ENCODE results near the gene CGNL1.

The CGNL1 gene

DNA sequence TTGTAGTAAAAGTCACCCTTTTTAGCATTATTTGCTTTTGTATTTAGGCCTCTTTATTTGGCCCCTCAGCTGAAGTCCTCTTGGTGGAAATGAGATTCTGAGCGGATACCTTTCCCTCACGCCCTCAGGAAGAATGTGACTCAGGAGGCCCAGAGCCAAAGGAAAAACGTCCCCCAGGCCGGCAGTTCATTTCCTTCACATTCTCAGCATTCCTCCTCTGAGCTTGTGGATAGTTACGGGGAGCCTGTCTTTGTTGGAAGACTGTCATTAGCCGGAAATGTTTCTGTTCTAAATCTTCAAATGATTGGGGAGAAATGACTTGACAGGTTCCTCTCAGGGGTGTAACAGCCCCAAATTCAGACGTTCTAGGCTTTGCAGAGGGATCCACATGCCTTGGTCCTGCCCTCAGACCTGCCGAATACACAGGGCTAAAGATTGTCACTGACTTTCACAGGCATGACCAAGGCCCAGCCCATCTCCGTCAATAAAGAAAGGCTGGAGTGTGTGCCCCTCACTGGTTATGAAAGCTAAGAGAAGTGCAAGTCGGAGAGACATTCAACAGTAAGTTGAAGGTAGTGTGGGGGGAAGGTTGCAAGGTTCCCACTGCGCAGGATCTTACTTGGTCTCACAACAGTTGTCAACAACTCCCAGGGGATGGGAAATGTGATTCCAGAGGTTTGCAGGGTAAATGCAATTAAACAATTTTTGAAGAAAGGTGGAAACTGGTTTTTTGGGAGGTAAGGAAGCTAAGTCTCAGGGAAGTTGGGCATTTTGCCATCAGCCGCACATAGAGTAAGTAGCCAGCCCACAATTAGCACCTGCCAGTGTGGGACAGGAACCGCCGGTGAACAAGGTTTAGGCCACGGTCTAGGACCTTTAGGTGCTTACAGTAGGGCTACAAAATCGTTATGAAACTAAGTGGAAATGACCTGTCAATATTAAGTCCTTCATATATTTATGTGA lies 175.7 kb downstream of the CGNL1 start:
- no peak for DNase-seq

DNA sequence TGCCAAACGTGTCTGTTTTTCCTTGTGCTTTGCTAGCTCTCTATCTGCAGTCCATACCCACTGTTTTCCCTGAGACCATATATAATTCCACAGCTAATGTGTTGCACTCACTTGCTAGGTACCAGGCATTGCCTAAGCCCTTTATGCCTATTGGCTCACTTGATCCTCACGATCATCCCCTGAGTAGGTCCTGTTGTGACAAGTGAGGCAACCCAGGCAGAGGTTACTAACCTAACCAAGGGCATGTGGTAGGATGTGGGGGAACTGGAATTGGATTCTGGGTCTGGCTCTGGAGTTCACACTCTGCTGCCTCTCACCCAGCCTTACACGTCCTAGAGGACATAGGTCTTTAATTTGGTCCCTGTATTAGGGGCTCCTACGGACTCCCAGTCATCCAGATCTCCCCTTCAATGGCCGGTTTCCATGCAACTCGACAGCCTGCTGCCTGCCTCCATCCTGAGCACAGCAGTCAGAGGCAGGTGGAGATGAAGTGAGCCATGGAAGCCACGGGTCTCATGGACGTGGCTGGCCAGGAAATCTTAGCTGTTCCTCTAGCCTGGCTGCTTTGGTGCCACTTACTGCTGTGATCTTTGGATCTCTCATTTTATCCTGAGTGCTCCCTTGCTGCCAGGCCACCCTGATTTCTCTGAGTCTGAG lies 176.5 kb downstream of the CGNL1 start:
- no peak for DNase-seq

DNA sequence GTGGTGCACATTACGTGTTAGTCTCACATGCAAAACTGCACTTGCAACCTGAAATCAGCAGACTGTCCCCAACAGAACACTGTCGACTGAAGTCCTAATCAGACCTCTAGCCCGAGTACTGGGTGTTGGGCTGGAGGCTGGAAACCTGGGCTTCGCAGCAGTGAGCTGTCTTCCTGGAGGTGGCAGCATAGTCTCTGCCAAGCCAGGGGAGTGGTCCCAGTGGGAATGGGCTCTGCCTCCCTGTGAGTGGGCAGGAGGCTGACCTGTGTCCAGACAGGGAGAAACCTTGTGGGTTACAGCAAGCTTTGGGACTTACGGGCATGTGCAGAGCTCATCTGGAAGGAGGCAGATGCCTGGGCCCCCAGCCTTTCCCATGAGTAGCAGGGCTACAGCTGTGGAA lies 177.2 kb downstream of the CGNL1 start:
- DNase-seq, result no peak

GRCh38 chr15:57554063-57554811 lies 177.9 kb downstream of the CGNL1 start:
- no peak for DNase-seq

DNA sequence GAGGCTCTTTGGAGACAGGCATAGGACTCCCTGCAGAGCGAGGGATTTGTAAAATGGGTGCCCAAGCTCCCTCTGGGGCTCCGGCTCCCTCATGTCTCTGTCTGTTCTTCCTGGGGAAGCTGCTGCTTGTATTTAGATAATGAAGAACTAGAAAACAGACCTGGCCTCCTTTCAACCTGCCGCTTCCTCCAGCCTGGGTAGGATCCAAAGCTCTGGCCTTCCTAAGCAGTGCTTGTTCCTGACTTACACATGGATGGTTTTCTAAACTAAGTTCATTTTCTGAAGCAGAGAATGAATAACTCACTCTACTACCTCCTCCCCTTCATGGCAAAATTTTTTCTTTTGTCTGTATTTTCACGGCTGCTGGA lies 178.5 kb downstream of the CGNL1 start:
- no peak for DNase-seq

GRCh38 chr15:57555270-57555669 lies 179.0 kb downstream of the CGNL1 start:
- DNase-seq, result no peak

GRCh38 chr15:57556040-57556439 lies 179.7 kb downstream of the CGNL1 start:
- DNase-seq, result no peak

- DNase-seq, result no peak
Observed at GRCh38 chr15:57557267-57557666, 181.0 kb downstream of the CGNL1 start.

- no peak for DNase-seq
Observed at GRCh38 chr15:57557810-57558209, 181.5 kb downstream of the CGNL1 start.

DNA sequence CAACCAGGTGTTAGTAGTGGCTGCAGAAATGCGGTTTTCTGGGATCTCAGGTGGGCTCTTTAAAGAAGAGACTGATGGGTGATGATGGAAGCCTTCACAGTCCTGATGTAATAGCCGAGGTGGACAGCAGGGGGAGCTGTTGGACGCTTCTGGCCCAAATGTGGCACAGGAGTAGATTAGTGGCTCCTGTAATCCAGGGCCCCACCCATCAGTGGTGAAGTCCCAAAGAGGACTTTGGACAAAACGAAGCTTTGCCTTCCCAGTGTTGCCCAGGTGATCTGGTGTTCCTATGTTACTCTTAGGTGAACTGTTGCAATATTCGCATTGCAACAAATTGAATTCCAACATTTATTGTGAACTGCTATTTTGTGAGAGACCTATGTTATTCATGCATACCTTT lies 183.6 kb downstream of the CGNL1 start:
- peak; percentile 49 for DNase-seq

DNA sequence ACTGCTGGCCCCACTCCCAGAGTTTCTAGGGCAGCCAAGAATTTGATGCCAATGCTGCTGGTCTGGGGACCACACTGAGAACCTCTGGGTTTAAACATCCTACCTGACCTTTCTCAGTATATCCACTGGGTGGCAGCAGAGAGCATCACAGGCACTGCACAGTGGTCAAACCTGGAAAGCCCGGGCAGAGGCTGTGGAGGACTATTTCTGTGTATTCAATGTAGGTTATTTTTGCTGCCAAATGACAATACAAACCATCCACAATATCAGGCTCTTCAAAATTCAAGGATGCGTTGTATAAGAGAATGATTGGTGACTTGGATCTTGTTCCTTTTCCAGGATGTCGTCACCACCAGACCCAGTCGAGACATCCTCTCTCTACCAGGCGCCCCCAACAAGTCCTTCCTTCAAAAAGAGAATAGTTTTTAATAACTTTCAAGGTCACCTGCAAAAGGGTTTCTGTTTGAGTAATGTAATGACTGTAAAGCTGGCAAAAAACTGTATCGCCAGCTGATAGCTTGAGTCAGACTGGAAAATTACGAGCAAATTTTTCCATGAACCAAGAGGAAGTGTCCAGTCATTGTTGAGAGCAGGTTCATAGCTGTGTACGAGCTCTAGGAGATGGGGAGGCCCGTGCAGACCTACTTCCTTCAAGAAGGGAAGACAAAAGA lies 184.9 kb downstream of the CGNL1 start:
- peak; percentile 63 for DNase-seq

DNA sequence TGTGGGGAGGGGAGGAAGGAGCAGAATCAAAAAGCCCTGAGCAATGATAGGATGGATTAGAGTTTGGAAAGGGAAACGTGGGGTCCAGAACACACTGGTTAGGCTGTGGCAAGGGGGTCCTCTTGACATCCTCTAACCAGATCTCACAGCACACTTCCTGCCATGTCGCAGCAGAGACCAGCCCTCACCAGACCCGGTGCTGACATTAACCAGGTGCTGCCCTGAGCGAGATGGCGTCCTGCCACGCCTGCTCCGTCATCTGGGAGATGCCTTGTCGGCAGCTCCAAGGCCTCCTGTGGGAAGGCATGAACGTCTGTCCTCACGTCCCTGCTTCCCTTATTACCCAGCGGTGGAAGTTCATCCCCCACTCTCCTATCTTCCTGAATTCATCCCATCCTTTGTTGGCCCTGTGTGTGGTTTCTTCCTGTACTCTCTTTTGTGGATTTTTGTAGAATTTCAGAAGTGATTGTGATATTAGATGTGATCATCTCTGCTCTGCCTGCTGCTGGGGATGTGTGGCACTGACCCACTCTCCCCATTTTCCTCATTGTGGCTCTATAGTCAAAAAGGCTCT lies 186.0 kb downstream of the CGNL1 start:
- no peak for DNase-seq

- DNase-seq, result no peak
Observed at GRCh38 chr15:57563416-57563815, 187.1 kb downstream of the CGNL1 start.

DNA sequence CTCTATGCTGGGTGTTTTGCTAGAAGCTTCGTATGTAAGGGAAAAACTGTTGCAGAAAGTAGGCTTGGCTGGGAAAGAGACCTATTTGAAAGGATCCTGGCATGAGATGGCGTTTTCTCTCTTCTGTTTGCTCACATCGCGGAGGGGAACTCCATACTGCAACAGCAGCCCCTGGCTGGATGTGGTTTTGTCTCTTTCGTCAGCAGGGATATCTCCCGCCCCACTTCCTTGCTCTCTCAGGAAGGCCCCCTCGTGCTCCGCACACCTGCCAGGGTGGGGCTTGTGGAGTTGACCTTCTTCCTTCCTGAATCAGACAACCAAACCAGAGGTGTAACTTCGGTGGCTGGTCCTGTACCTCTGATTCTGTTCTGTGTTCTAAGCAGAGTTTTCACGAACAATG lies 189.0 kb downstream of the CGNL1 start:
- DNase-seq, result peak; percentile 70

- no peak for DNase-seq
Observed at GRCh38 chr15:57566834-57567233, 190.5 kb downstream of the CGNL1 start.

DNA sequence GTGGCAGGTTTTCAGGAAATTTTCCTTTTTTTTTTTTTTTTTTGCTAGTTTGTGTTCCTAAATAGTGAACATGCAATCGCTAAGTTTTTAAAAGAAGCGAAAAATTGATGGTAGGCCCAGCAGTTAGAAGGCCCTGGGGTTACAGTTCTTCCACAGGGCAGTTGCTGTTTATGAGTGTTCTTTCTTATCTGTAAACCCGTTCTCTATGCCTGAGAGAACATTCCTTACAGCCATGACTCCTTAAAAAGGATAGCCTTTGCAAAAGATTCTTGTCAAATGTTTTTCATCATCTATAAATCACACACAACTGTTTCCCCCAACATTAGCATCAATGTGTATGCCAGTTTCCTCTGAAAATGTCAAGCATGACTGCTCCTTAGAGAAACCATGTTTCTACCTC lies 191.6 kb downstream of the CGNL1 start:
- DNase-seq, result no peak

DNA sequence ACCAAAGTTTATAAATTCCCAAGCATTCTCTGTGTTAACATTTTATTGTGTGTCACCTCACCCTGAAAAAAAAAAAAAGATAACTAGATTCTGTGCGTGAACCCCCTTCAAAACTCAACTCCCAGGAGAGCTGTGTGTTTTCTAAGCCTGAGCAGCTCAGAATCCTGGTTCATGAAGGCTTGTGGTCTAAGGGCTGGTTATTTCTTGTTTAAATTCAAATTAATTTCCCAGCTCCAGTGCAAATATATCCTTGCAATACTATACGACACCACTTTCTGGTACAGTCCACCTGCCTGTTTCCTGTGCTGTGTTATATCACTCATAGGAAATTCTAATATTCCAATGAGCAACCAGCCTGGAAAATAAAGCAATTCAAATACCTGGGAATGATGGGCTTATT lies 192.0 kb downstream of the CGNL1 start:
- no peak for DNase-seq

GRCh38 chr15:57570340-57570739 lies 194.0 kb downstream of the CGNL1 start:
- DNase-seq, result no peak

DNA sequence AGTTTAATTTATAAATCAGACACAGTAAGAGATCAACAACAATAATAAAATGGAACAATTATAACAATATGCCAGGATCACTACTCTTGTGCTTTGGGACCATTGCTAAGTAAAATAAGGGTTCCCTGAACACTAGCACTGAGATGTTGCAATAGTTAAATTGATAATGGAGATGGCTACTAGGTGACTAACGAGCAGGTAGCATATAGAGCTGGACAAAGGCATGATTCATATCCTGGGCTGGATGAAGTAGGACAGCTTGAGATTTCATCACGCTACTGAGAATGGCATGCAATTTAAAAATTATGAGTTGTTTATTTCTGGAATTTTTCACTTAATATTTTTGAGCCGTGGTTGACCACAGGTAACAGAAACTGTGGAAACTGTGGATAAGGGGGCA lies 194.7 kb downstream of the CGNL1 start:
- DNase-seq, result no peak

DNA sequence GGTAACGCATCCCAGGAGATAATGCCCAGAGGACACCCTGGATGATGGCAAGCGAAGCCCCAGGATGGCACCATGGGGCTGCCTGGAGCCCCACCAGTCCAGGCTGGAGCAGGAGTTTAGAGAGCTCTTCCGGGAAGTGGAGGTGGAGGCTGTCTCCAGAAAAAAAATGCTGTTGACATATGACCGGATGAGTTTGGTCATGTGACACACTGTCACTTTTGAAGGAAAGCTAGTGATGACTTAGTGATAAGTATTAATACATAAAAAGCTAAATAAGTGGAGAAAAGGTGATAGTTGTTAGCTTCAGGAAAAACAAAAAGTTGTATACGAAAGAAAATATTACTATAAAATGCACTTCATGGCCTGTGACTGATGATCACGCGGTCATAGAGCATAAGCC lies 195.4 kb downstream of the CGNL1 start:
- no peak for DNase-seq

DNA sequence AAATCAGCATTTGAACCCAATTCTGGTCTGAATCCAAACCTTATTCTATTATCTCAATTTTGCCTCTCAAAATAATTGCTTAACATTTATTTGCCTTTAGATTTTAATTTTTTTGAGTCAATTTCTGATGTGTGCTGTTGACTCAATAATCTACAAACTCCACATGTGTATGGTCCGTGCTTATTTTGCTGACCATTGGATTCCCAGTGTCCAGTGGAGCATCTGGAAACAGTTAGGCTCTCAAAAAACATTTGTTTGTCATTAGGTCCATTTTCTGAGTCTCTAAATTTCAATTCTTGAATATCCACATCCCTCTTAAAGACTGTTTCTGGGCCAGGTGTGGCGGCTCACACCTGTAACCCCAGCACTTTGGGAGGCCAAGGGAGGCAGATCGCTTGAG lies 196.2 kb downstream of the CGNL1 start:
- DNase-seq, result no peak

GRCh38 chr15:57573151-57573550 lies 196.8 kb downstream of the CGNL1 start:
- no peak for DNase-seq

DNA sequence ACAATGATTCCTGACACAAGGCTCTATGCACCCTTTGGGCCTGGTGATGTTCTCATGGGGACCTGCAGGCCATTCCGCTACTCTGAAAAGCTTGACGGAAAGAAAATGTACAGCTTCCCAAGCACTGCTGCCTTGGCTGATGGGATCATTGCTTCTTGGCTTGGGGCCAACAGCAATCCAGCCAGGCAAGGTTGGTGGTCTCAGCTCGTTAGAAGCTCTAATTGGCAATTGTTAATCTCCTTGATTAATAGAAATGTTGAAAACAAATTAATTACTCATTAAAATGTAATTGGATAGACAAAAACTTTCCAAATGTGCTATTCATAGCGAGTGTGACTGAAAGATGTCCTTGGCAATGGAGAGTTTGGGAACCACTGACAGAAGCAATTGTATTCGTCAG lies 199.1 kb downstream of the CGNL1 start:
- no peak for DNase-seq
